ENCODE data around the gene SAMHD1. TPM values are rescaled to one million over a fixed set of nuclear protein-coding genes. Genes with fewer than 3 reads are reported as not detected.
A peak's percentile ranks its signal among the peaks of the same experiment; 100 is the strongest.

SAMHD1 gene
- total and polyA plus RNA-seq, 7 donors: 17.0 to 36.4 (median 26.2) TPM

DNA sequence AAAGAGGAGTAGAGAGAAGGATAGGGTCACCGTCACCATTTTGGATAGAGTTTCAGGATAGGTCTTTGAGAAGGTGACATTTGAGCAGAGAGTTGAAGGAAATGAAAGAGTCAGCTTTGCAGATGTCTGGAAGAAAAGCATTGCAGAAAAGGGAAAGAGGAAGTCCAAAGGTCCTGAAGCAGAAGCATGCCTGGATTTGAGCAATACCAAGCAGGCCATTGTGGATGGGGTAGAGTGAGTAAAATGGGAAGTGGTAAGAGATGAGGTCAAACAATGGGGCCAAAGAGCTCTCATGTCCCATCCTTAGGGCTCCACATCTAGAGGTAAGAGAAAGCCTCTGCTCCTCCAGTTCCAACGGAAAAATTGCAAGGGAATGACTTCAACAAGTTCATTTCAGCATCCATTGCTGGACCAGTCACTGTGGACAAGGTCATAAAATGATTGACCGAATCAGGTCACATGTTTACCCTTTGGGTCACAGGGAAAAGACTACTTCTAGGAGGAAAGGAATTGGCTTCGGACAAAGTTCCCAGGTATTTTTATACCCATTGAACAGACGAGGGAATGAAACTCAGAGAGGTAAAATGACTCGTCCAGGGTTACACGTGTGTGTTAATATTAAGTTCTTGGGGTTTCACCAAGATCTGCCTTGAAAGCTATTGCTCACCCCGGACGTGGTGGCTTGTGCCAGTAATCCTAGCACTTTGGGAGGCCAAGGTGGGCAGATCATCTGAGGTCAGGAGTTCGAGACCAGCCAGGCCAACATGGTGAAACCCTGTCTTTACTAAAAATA is 6.6 kb upstream of the SAMHD1 start:
- intact Hi-C loops (cut with DNase I): no loop called here
- TF ChIP-seq, protein P1, sequence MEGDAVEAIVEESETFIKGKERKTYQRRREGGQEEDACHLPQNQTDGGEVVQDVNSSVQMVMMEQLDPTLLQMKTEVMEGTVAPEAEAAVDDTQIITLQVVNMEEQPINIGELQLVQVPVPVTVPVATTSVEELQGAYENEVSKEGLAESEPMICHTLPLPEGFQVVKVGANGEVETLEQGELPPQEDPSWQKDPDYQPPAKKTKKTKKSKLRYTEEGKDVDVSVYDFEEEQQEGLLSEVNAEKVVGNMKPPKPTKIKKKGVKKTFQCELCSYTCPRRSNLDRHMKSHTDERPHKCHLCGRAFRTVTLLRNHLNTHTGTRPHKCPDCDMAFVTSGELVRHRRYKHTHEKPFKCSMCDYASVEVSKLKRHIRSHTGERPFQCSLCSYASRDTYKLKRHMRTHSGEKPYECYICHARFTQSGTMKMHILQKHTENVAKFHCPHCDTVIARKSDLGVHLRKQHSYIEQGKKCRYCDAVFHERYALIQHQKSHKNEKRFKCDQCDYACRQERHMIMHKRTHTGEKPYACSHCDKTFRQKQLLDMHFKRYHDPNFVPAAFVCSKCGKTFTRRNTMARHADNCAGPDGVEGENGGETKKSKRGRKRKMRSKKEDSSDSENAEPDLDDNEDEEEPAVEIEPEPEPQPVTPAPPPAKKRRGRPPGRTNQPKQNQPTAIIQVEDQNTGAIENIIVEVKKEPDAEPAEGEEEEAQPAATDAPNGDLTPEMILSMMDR (IDR thresholded peaks at IDR 0.05): no peak
- ATAC-seq: peak in 1 of 4 donors; percentile 27
- Histone ChIP-seq H3K27me3 (ENCODE audit: insufficient read depth in 3 of 3, low read length in 2 of 3) (no peaks in the 10 kb centered on the region), H3K9me3 (no peaks in the 10 kb centered on the region), H3K36me3 (ENCODE audit: insufficient read depth in 1 of 2, low read depth in 1 of 2) (no peaks in the 10 kb centered on the region), H3K27ac (no peak overlapping the region), H3K4me3 (no peak overlapping the region), H3K4me1 (no peaks in the 10 kb centered on the region)
- DNase-seq: no peak
- 85 to 91% (median 87%) methylated on average over 10 of the region's 10 CpGs for WGBS, 3 donors

DNA sequence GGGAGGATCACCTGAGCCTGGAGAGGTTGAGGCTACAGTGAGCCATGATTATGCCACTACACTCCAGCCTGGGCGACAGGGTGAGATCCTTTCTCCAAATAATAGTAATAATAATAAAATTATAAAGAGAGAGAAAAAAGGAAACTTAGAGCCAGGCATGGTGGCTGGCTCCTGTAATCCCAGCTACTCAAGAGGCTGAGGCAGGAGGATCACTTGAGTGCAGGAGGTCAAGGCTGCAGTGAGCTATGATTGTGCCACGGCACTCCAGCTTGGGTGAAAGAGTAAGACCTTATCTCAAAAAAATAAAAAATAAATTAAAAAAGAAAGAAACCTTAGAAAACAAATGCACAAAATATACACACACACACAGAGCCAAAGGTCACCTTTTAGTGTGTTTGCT is 5.2 kb upstream of the SAMHD1 start:
- Histone ChIP-seq H3K36me3 (ENCODE audit: insufficient read depth in 1 of 2, low read depth in 1 of 2) (no peaks in the 10 kb centered on the region), H3K27me3 (ENCODE audit: insufficient read depth in 3 of 3, low read length in 2 of 3) (no peaks in the 10 kb centered on the region), H3K4me3 (no peak overlapping the region), H3K4me1 (no peaks in the 10 kb centered on the region), H3K27ac (no peak overlapping the region), H3K9me3 (no peaks in the 10 kb centered on the region)
- WGBS, 3 donors: 85 to 88% (median 88%) methylated on average over 2 of the region's 2 CpGs
- ATAC-seq: no peak
- intact Hi-C loops (cut with DNase I): no loop called here
- no peak for DNase-seq
- TF ChIP-seq, protein P1 (IDR thresholded peaks at IDR 0.05): no peak

DNA sequence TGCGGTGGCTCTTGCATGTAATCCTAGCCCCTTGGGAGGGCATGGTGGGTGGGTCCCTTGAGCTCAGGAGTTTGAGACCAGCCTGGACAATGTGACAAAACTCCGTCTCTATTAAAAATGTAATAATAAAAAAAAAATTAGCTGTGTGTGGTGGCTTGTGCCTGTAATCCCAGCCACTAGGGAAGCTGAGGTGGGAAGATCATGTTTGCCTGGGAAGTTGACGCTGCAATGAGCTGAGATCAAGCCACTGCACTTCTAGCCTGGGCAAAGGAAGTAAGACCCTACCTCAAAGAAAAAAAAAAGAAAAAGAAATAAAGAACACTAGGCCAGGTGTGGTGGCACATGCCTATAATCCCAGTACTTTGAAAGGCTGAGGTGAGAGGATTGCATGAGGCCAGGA is 4.5 kb upstream of the SAMHD1 start:
- intact Hi-C loops (cut with DNase I): no loop called here
- no peak for DNase-seq
- H3K9me3 ChIP-seq: no peaks in the 10 kb centered on the region
- TF ChIP-seq, protein P1 (IDR thresholded peaks at IDR 0.05): no peak
- H3K36me3 ChIP-seq (ENCODE audit: insufficient read depth in 1 of 2, low read depth in 1 of 2): no peaks in the 10 kb centered on the region
- 57 to 72% (median 66%) methylated on average over 3 of the region's 3 CpGs for WGBS, 3 donors
- H3K4me3 ChIP-seq: no peak overlapping the region
- ATAC-seq: no peak
- H3K27ac ChIP-seq: no peak overlapping the region
- no peaks in the 10 kb centered on the region for H3K27me3 ChIP-seq (ENCODE audit: insufficient read depth in 3 of 3, low read length in 2 of 3)
- no peaks in the 10 kb centered on the region for H3K4me1 ChIP-seq

DNA sequence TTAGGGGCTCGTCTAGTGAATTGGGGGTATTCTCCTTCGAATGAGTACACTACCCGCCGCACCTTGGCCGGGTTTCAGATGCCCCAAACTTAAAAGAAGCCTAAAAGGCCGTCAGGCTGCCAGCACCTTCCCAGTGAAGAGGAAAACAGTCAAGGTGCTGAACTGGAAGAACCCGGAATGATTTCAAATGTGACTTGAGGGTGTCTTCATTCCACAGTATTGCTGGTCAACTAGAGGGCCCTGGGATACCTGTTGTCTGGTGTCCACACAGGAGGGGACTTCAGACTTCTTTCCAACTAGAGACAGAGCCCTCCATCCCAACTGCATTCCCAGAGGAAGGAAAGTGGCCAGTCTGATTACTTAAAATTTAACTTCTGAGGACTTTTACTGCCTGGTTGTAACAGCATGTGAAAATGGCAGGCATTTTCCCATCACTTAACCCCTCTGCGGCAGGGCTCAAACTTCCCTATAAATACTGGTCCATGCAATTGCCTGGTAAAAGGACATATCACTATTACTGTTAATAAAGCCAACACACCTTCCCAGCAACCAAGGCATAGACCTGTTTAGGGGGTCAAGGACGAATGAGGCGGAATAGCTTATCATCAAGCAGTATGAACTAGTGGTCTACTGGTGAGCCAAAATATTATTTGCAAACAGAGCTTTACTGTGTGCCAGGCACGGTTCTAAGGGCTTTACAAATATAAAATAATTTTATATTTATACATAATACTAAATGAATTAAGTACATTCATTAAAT is 651 bp upstream of the SAMHD1 start:
- 33 to 35% (median 33%) methylated on average over 11 of the region's 11 CpGs for WGBS, 3 donors
- H3K27me3 ChIP-seq (ENCODE audit: insufficient read depth in 3 of 3, low read length in 2 of 3): no peaks in the 10 kb centered on the region
- no peak for DNase-seq
- intact Hi-C loops (cut with DNase I): no loop called here
- ATAC-seq: no peak
- peak overlapping the region; percentile 66 for H3K27ac ChIP-seq
- TF ChIP-seq, protein P1 (IDR thresholded peaks at IDR 0.05): no peak
- no peaks in the 10 kb centered on the region for H3K9me3 ChIP-seq
- no peaks in the 10 kb centered on the region for H3K36me3 ChIP-seq (ENCODE audit: insufficient read depth in 1 of 2, low read depth in 1 of 2)
- peak overlapping the region; percentile 83 for H3K4me3 ChIP-seq
- peaks cover 14% of the 10 kb centered on the region for H3K4me1 ChIP-seq
